Measurements from ENCODE around the gene NOL7. TPM values are rescaled to one million over a fixed set of nuclear protein-coding genes. Genes with fewer than 3 reads are reported as not detected.
A peak's percentile ranks its signal among the peaks of the same experiment; 100 is the strongest.

Gene NOL7
- polyA plus RNA-seq, 3 donors: 22.7 to 58.5 (median 56.9) TPM

DNA sequence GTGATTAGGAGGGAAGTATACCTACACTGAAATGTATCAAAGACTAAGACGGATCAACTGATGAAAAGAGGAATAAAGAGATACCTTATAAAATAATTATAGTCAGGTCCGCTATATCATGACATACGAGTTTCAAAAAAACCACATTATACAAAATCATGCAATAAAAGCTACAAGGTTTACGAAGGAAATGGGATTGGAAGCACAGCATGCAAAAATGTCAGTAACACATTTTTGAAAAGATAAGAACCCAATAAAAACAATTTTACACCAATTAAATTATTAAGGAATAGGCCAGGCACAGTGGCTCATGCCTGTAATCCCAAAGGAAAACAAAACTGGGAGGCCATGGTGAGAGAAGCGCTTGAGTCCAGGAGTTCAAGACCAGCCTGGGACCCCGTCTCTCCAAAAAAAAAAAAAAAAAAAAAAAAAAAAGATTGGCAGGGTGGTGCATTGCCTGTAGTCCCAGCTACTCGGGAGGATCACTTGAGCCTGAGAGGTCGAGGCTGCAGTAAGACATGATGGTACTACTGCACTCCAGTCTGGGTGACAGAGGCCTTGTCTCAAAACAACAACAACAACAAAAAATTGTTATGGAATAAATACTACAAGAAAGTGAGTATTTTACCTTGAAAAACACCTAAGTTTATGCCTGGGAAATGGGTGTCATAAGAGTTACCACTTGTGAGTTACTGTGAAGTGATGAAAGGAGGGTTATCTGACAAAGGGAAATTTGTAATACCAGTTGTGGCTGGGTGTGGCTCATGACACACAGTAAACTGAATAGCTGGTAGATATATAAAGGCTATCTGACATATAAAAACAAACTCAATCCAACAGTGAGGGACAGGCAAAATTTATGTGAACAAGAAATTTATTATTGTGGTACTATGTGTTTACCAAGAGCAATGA is 51.3 kb downstream of the NOL7 start:
- Histone ChIP-seq H3K79me2 (ENCODE audit: insufficient read depth, low read length) (peaks cover 100% of the 10 kb centered on the region), H3K36me3 (replicated peaks in 1 of 2; ENCODE audit: control insufficient read depth in 1 of 2, insufficient read depth in 2 of 2, low read length in 2 of 2) (no peaks in the 10 kb centered on the region), H3K27ac (ENCODE audit: low read depth in 1 of 2, low read length in 2 of 2) (peak overlapping the region in 1 of 2 donors; percentile 45), H3K9me3 (replicated peaks in 1 of 2; ENCODE audit: control insufficient read depth in 1 of 2, insufficient read depth in 1 of 2, low read length in 2 of 2) (no peaks in the 10 kb centered on the region), H3K4me3 (replicated peaks in 1 of 3; ENCODE audit: low read depth in 2 of 3, low read length in 3 of 3) (no peak overlapping the region), H3K4me2 (replicated peaks; ENCODE audit: extremely low read depth, low read length, poor library complexity, severe bottlenecking) (no peak overlapping the region), H3K27me3 (ENCODE audit: control insufficient read depth in 2 of 2, insufficient read depth in 2 of 2, low read length in 2 of 2) (no peaks in the 10 kb centered on the region), H3K9ac (ENCODE audit: insufficient read depth, low read length, poor library complexity, severe bottlenecking) (no peak overlapping the region), H4K20me1 (ENCODE audit: insufficient read depth, low read length) (peaks cover 98% of the 10 kb centered on the region), H2AFZ (ENCODE audit: insufficient read depth, low read depth, low read length, poor library complexity, severe bottlenecking) (no peak overlapping the region), H3K4me1 (ENCODE audit: control insufficient read depth in 1 of 2, insufficient read depth in 2 of 2, low read length in 2 of 2) (peaks cover 14 to 26% of the 10 kb centered on the region in 2 donors)
- Mint-ChIP-seq H3K4me1 (peaks cover 66% of the 10 kb centered on the region), H3K9me3 (no peaks in the 10 kb centered on the region), H3K27me3 (ENCODE audit: low read depth in 3 of 3) (peaks cover 0 to 2% (median 0%) of the 10 kb centered on the region in 3 donors), H3K4me3 (no peak overlapping the region), H3K36me3 (peaks cover 0 to 2% of the 10 kb centered on the region in 2 donors), H3K27ac (peak overlapping the region in 3 of 7 donors; percentile 24 to 55 (median 27))
- peak in 2 of 3 donors; percentile 18 to 21 for DNase-seq
- no CpG with 5 or more reads among the region's 8 CpGs for WGBS (ENCODE audit: insufficient coverage)
- intact Hi-C loops (cut with micrococcal nuclease): loop anchor here in 1 of 2 donors (5.0 to 10.0 kb wide), 2 partner anchors 48 to 49 kb away; partner anchors contain the start of genes NOL7 and RANBP9
- TF ChIP-seq, protein P1, sequence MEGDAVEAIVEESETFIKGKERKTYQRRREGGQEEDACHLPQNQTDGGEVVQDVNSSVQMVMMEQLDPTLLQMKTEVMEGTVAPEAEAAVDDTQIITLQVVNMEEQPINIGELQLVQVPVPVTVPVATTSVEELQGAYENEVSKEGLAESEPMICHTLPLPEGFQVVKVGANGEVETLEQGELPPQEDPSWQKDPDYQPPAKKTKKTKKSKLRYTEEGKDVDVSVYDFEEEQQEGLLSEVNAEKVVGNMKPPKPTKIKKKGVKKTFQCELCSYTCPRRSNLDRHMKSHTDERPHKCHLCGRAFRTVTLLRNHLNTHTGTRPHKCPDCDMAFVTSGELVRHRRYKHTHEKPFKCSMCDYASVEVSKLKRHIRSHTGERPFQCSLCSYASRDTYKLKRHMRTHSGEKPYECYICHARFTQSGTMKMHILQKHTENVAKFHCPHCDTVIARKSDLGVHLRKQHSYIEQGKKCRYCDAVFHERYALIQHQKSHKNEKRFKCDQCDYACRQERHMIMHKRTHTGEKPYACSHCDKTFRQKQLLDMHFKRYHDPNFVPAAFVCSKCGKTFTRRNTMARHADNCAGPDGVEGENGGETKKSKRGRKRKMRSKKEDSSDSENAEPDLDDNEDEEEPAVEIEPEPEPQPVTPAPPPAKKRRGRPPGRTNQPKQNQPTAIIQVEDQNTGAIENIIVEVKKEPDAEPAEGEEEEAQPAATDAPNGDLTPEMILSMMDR (IDR thresholded peaks at IDR 0.05): no peak

DNA sequence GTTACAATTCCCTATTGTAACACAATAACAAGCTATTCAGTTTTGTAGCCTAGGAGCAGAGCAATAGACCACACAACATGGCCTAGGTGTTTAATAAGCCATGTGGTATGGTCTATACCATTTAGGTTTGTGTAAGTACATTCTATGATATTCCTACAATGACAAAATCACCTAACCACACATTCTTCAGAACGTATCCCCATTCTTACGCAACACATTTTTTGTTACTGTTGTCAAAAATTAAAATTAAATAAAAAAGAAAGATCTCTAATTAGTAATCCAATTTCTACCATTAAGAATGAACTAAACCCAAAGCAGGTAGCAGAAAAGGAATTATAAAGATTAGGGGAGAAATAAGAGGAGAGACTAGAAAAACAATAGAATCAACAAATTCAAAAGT is 52.5 kb downstream of the NOL7 start:
- no peak for DNase-seq
- no peak overlapping the region for H3K4me2 ChIP-seq (replicated peaks; ENCODE audit: extremely low read depth, low read length, poor library complexity, severe bottlenecking)
- no peak overlapping the region for H2AFZ ChIP-seq (ENCODE audit: insufficient read depth, low read depth, low read length, poor library complexity, severe bottlenecking)
- peaks cover 74% of the 10 kb centered on the region for H3K4me1 Mint-ChIP-seq
- H3K9me3 ChIP-seq (replicated peaks in 1 of 2; ENCODE audit: control insufficient read depth in 1 of 2, insufficient read depth in 1 of 2, low read length in 2 of 2): no peaks in the 10 kb centered on the region
- WGBS (ENCODE audit: insufficient coverage): no CpG with 5 or more reads among the region's 2 CpGs
- peak overlapping the region in 1 of 7 donors; percentile 26 for H3K27ac Mint-ChIP-seq
- TF ChIP-seq, protein P1 (IDR thresholded peaks at IDR 0.05): no peak
- H3K9me3 Mint-ChIP-seq: no peaks in the 10 kb centered on the region
- intact Hi-C loops (cut with micrococcal nuclease): loop anchor here in 1 of 2 donors (5.0 to 10.0 kb wide), 2 partner anchors 47 to 50 kb away; partner anchors contain the start of genes NOL7 and RANBP9
- H3K4me3 ChIP-seq (replicated peaks in 1 of 3; ENCODE audit: low read depth in 2 of 3, low read length in 3 of 3): no peak overlapping the region
- H3K27me3 ChIP-seq (ENCODE audit: control insufficient read depth in 2 of 2, insufficient read depth in 2 of 2, low read length in 2 of 2): no peaks in the 10 kb centered on the region
- H3K27ac ChIP-seq (ENCODE audit: low read depth in 1 of 2, low read length in 2 of 2): no peak overlapping the region
- peaks cover 98% of the 10 kb centered on the region for H4K20me1 ChIP-seq (ENCODE audit: insufficient read depth, low read length)
- peaks cover 0 to 2% (median 0%) of the 10 kb centered on the region in 3 donors for H3K27me3 Mint-ChIP-seq (ENCODE audit: low read depth in 3 of 3)
- H3K4me3 Mint-ChIP-seq: no peak overlapping the region
- H3K4me1 ChIP-seq (ENCODE audit: control insufficient read depth in 1 of 2, insufficient read depth in 2 of 2, low read length in 2 of 2): peaks cover 20 to 36% of the 10 kb centered on the region in 2 donors
- H3K79me2 ChIP-seq (ENCODE audit: insufficient read depth, low read length): peaks cover 99% of the 10 kb centered on the region
- peaks cover 0 to 2% of the 10 kb centered on the region in 2 donors for H3K36me3 Mint-ChIP-seq
- H3K9ac ChIP-seq (ENCODE audit: insufficient read depth, low read length, poor library complexity, severe bottlenecking): no peak overlapping the region
- no peaks in the 10 kb centered on the region for H3K36me3 ChIP-seq (replicated peaks in 1 of 2; ENCODE audit: control insufficient read depth in 1 of 2, insufficient read depth in 2 of 2, low read length in 2 of 2)

Data from CD14-positive monocyte (primary cell).